Heart left ventricle (tissue), 13 donors: ENCODE results near the gene WFDC12.
A peak's percentile ranks its signal among the peaks of the same experiment; 100 is the strongest.

Experiments used
- CTCF ChIP-seq, 12 donors: fragments of 200-600 bp; sonication (generic) in 4 of 12; IDR thresholded peaks; one replicate each; pipeline versions ENCODE4 v1.5.0 to v1.8.0; 2018 to 2022; ENCODE audit warnings: antibody characterized with exemption in 12 of 12, mild to moderate bottlenecking in 5 of 12
- POLR2A ChIP-seq, 2 donors: fragments of 450-650 bp; IDR thresholded peaks; one replicate each; pipeline ENCODE4 v1.6.1; 2017; ENCODE audit warnings: antibody characterized with exemption in 2 of 2, mild to moderate bottlenecking in 2 of 2, moderate library complexity in 2 of 2
- donor health status: ischemic (EF 13 %, LVEDD 7.1; RV severe dilation, severe dysfunction).
- donor health status: DM: no; HTN: yes; CAD: no.
- donor health status: DM: no; HTN: no; CAD: no.
- donor health status: ischemic (EF 25% LVEDD 6.9; RV normal size, moderate dysfunction).
- donor health status: ischemic (EF 25% LVEDD 5.7; RV mildly dilated, moderate dysfunction).
- donor health status: ischemic (EF 35%, LVEDD 5.7; RV mildly dilated, moderate dysfunction).
- donor health status: nonischemic (EF 11% LVEDD 7.7; RV severe dilation, severe dysfunction).
- donor health status: DM: yes; HTN: yes; CAD: no.
- donor health status: PGD.
- donor health status: ischemic (EF 29% LVEDD 5.4; RV normal size, mild dysfunction).
- donor health status: nonischemic (EF 23%, LVEDD 6.1; RV moderate dilation, normal function).

GRCh38 chr20:45098103-45098773, 26.0 kb downstream of the WFDC12 start:
- TF ChIP-seq POLR2A (IDR thresholded peaks at IDR 0.05) (no peak), CTCF (IDR thresholded peaks at IDR 0.05) (peak in 1 of 12 donors; percentile 6)
